HG03521 (cell line): ENCODE measurements around the gene ZNF181.
"Not testable (repeated sequence)": the region's sequence is repeated elsewhere in the genome, so short reads cannot be mapped to it uniquely, and the experiment has no call there.

Source experiments
- ATAC-seq: cut with Tn5 transposase; IDR thresholded peaks from one replicate; pipeline ENCODE4 v1.9.1; 2021; ENCODE audit warnings: mild to moderate bottlenecking, moderate library complexity; ENCODE audit not compliant: unreplicated experiment

Gene ZNF181

DNA sequence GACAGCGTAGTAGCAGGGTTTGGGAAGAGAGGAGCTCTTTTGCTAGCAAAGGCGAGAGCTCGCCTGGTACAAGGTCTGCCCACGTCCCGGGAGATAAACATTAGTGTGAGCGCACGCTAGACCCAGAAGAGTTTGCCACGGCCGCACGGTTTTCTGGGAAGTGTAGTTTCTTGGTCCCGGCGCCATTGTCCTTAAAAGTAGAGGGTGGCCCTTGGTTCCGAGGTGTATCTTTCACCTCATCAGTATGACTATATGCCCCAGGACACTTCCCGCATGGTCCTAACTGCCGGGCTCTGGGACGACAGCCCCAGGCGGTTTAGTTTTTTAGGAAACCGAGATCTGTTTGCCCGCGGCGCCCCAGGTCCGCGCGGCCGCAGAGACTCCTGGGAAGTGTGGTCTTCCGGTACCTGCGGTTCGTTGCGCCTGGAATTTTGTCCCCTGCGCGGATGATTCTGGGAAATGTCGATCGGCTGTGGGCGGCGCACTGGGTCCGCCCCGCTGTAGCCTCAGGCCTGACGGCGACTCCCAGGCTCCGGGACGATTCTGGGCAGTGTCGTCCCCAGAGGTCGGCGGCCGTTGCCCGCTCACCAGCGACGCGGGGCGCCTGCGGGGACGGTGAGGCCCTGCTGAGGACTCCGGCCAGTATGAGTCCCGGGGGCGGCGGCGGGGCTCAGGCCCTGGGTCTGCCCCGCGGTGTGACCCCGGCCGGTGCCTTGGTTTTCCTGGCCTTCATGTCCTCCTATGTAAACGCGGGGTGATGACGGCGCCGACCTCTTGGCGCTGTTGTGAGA, at the start of gene ZNF181:
Gene ZNF181, plus strand, starts transcription at position 498 of the 791 bp plus-strand sequence. CDS start 795 bp downstream, outside the sequence.
- ATAC-seq: peak; percentile 70

- ATAC-seq: not testable (repeated sequence)
Observed at GRCh38 chr19:34685266-34685665, 48.8 kb upstream of the ZNF181 start.

GRCh38 chr19:34686455-34686854, 47.6 kb upstream of the ZNF181 start:
- no peak for ATAC-seq

- ATAC-seq: no peak
Observed at GRCh38 chr19:34687348-34687747, 46.7 kb upstream of the ZNF181 start.

DNA sequence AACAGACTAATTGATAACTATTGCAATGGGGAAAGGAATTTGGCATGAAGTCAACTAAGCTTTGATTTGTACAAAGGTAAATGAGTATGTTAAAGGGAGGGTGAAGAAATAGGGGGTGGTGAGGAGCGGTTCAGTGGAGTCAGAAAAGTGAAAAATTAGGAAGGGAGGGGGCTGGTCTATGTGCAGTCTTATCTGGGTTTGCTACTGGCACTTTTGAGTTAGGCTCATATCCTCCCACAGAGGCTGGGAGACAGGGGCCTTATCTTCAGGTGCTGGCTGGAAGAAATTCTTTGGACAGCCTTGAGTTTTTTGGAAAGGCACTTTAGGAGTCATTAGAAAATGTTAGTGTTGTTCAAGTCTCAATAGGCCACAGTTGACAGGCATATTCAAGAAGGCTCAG, 45.5 kb upstream of the ZNF181 start:
- ATAC-seq: no peak

DNA sequence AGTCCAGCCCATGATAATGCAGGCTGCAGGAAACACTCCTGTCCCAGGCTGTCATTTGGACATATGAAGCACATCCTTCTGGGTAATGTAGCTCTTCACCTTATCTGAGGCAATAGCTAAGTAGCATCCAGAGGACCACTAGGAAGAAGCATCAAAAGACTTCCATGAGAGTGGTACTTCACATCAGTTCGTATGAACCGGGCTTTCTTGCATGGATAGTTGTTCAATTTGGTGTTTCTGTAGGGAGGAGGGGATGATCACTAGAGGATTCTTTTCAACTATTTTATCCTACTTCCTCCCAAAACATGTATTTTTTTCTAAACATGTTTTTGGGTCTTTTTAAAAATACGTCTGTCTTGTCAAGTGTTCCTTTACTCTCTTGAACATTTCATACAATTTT, 43.7 kb upstream of the ZNF181 start:
- no peak for ATAC-seq

DNA sequence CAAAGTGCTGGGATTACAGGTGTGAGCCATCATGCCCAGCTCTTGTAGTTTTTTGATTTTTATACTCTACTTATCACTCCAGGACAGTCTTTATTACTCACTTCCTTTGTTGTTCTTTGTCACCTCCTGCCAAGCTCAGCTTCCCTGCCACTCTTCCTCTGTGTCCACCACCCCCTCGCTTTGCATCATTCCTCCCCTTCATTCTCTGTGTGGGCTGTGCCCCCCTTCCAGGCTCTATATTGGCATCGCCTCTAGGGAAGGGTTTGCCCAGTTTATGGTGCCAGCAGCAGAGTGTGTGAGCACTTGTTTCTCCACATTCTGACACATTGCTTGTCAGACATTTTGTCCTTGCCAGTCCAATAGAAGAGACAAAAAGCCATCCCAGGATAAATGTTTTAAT, 41.5 kb upstream of the ZNF181 start:
- ATAC-seq: no peak

DNA sequence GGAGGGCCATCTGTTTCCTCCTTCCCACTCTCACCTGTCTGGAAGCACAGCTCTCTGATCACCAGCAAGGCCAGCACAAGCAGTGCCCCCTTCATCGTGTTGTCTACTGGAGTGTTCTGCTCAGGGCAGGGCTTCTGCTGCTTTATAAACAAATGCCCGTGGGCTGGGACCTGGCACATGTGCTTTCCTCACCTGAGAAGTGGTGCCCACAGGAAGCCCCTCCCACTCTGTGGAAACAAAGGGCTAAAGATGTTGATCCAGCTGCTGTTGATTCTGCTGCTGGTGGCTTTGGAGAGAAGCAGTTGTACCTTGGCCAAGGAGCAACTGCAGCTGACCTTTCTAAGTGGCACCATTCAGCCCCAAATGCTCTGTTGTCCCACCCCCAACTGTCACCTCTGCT, 26.4 kb upstream of the ZNF181 start:
- no peak for ATAC-seq

DNA sequence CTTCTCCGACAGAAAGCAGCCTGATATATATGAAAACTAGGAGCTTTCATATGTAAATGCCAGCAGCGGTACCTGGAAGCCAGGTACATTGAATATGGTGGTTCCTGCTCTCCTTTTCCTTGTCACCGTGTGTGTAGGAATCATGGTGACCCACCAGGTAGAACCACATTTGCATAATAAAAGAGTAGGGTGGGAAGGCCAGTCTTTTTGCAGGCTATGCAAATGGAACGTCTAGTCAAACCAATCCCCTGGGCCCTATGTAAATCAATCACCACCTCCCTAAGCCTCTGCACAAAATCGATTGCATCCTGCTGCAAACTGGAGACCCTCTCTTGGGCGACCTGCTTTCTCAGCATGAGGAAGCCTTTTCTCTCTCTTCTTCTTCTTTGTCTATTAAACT, 22.2 kb upstream of the ZNF181 start:
- ATAC-seq: no peak

- ATAC-seq: no peak
Observed at GRCh38 chr19:34712395-34713261, 21.4 kb upstream of the ZNF181 start.

DNA sequence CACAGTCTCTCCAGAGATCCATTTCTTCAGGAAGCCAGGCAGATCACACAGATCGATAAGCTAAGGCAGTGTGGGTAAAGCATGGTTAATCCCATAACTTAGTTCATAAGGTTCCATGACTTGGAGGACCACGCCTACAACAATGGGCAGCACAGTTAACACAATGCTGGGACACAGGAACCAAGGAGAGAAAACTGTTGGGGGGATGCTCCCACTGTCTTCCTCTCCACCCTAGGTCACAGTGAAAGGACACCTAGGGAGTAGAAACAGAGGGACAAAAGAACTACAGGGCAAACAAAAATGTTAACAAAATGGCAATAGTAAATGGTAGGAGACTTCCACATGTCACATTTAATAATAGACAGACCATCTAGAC, 20.8 kb upstream of the ZNF181 start:
- no peak for ATAC-seq

GRCh38 chr19:34715357-34715756, 18.7 kb upstream of the ZNF181 start:
- no peak for ATAC-seq

DNA sequence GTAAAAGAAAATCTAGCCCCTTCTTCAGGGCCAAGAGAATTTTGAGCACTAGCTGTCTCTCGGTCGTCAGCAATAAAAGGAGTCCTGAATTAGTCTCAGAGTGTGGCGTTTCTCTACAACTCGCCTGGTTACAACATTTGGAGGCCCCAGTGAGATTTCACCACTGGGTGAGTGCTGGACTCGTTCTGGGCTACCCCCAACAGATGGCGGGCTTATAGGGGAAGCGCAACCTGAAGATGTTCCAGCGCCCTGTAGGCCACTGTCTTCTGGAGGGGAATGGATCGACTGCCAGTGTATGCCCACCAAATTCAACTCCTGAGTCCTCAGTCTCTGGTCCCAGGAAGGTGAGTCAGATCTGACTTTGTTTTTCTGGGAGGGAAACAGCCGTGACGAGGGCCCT, 11.7 kb upstream of the ZNF181 start:
- ATAC-seq: no peak

DNA sequence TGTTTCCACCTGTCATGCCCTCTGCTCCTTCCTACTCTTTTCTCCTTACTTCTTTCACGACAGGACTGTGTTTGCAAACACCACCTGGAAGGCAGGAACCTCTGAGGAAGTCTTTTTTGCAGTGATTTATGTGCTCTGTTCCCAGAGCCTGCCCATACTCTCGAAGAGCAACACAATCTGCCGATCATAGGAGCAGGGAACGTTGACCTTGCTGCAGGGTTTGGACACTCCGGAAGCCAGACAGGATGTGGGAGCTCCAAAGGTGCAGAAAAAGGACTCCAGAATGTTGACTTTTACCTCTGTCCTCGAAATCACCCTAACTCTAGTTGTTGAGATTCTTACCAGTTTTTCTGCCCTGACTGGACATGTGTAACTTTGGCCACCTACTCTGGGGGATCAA, 8.6 kb upstream of the ZNF181 start:
- ATAC-seq: no peak

DNA sequence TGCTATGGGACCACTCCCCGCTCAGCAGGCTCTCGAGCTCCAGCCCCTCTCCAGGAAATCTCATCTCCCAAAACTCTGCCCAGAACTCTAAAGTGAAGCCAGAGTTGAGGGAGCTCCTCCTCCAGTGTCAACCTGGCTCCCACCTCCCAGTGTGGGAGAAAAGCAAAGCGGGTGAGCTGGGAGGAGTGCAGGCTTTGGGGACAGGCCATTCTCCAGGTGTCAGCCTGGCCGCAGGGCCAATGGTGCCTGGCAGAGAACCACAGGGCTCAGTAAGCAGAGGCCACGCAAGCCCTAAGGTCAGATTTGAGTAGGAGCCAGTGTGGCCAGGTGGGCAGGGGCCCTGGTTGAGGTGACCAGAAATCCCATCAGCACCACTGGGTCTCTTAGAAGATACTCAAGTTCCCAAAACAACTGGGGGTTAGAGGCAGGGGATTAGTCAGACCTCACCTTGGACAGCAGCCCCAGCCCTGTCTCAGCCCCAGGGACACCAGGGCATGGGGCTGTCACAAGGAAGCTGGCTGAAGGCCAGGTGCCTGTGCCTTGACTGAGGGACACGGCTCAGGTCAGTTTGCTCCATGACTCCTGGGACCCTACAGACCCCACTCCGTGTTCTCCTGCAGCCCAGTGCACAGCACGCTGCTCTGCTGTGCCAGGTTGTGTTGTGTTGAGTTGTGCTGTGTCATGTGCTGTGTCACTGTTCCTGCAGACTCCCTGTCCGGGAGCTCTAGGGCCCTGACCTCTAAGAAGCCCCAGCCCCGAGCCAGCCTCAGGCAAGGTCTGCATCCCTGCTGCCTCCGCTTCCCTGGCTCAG, 2.8 kb upstream of the ZNF181 start:
- ATAC-seq: no peak

DNA sequence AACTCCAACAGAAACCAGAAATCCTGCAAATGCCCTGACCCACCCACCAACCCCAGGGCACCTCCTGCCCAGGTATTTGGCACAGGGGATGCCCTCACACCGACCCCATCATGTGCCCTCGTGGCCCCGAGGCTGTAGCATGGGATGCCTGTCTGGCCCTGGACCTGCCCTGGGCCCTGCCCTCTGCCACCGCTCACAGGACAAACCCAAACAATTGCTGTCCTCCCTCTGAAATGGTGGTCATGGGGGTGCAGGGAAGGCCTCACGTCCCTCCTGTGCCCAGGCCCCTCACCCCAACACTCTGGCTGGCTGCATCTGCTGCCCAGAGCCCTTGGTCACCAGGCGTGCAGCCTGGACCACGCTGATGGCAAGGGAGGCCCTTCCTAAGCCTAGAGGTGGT, 2.1 kb upstream of the ZNF181 start:
- no peak for ATAC-seq

DNA sequence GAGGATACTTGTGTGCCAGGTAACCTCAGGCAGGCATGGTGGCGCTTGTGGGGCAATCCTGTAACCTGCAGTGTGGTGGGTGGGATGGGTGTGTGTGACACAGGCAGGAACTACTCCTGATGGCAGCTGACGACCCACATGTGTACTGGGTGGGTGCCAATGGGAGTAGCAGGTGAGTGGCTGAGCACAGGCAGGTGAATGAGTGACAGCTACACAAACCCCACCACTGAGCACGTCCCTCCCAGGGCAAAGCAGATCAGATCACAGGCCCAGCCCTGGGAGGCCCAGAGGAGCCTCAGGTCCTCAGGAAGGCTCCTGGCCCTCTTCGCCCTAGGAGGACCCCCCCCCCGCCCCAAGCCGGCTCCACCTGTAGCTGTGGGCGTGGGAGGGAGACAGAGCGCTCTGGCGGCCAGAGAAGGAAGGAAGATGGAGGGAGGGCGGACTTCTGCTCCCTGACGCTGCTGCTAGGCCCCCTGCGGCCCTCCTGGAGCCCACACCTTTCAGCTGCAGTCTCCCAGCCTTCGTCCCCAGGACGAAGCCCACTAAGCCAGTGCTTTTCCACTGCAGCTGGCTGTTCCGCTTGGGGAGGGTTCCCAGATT, 1.3 kb upstream of the ZNF181 start:
- ATAC-seq: no peak

GRCh38 chr19:34733266-34733745, 737 bp upstream of the ZNF181 start:
- peak; percentile 3 for ATAC-seq

DNA sequence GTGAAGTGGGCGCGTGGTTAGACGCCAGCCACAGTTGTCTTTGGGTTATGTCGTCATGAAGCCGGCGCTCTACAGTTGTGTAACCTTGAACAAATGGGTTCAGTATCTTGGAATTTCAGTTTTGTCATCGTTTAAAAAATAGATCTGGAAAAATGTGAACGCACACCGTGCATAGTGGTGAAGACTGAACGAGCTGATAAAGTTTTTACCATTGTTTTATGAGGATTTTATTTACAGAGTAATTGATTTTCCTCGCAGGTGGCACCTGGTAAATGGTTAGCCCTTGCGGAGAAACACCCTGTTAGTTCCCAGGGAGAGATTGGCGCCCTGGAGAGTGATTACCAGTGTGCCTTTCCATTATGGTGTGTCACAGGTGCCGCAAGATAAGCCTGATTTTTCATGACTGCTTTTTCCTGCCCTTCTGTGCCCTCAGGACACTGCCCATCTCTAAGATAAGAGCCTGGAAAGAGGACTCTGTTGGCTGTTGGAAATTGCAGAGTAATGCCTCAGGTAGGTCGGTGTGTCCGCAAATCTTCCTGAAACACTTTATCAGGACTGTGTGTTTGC, 577 bp downstream of the ZNF181 start:
- ATAC-seq: no peak

DNA sequence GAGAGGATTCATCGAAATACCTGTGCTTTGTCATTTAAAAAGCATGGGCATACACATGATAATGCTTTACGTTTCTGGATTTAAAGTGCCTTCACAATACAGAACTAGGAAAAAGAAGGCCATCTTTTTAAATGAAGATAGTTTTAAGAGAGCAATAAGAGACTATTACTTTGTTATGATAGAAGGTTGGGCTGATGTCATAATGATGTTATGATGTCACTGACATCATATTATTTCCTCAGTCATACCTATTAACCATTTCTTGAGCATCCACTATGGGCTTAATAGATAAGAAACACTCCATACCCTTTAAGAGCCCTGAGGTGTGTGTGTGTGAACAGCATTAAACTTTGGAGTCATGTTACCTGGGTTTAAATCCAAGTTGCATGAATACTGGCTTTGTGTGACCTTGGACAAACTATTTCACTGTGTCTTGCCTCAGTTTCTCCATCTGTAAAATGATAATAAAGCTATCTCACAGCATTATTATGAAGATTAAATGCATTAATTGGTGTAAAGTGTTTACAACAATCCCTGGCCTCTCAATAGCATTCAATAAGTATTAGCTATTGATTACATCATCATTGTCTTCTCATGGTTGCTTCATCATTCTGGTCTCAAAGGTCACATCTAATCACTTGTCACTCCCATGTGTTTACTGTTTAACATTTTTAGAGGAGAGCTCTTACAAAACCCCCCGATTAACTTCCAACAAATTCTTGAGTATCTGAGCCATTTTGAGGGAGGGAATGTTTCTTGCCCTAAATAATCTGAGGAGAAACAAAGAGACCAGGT, 11.1 kb downstream of the ZNF181 start:
- ATAC-seq: no peak
